Liver (tissue), 3 donors: ENCODE measurements around the gene TP53.
A peak's percentile ranks its signal among the peaks of the same experiment; 100 is the strongest.

Source experiments
- ATF3 ChIP-seq: IDR thresholded peaks from 2 replicates; pipeline ENCODE4 v1.6.1; 2016; ENCODE audit warnings: antibody characterized with exemption
- CTCF ChIP-seq: fragments of 150-350 bp; IDR thresholded peaks from 2 replicates; pipeline ENCODE4 v1.5.1; 2017; ENCODE audit warnings: improper control_type of control experiment, low read depth, low read length; ENCODE audit not compliant: missing input control
- JUND ChIP-seq, 2 donors: IDR thresholded peaks; 2 replicates each; pipeline ENCODE4 v1.6.1; 2016; ENCODE audit warnings: antibody characterized with exemption in 2 of 2
- REST ChIP-seq: IDR thresholded peaks from 2 replicates; pipeline ENCODE4 v1.6.1; 2016; ENCODE audit warnings: antibody characterized with exemption, mild to moderate bottlenecking
- TAF1 ChIP-seq: conservative IDR thresholded peaks from 2 replicates; pipeline ENCODE4 v1.6.1; 2016; ENCODE audit warnings: antibody characterized with exemption, mild to moderate bottlenecking
- donor health status: healthy.
- donor health status: healthy.

DNA sequence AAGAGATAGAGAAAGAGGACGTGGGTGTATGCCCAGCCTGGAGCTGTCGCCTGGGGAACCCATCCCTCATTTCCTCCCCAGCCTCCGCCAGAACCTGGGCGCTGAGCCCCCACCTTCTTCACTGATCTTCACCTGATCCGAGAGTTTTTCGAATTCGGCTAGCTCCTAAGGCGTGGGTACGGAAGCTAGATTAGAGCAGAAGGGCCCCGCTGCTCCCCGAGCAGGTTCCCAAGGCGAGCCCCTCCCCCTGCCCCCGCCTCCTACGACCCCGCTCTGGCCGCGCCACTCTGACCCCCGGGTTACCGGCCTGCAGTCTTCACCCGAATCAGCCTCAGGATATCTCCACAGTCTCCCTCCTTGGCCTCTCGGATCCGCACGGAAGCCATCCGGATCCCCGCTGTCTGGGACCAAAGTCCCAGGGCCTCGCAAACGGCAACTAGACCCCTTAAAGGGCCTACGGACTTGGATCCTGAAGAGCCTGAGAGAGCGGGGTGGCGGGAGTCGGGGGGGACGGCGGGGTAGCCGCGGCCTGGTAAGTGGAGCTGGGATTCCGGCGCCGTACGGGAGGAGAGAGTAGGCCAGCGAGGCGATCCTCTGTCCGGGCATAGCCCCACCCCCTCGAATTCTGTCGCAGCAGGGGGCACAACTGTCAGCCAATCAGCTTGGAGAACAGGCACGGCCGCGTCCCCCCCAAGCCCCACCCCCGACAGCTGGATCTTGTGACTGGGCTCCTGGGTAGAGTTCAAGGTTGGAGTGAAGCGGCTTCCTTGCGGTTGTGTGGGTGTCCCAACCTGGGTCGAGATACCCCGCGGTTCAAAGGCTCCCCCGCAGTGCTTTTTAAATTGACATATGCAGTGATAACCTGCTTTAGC, 59.8 kb downstream of the TP53 start, which contains the start of gene SAT2:
- TF ChIP-seq CTCF: no peak
- TF ChIP-seq ATF3: no peak
- no peak for TF ChIP-seq TAF1
- TF ChIP-seq REST: peak; percentile 84
- TF ChIP-seq JUND (IDR thresholded peaks at IDR 0.05): peak; percentile 34 to 62
